Activated T-cell treated with anti-CD3 and anti-CD28 coated beads, Interleukin-2, amount 50 U/mL, for 1 hour (primary cell): ENCODE measurements around the gene PBX1.

Experiments
- DNase-seq: peaks from one replicate; pipeline ENCODE4 v3.0.0-alpha.2; 2020

The PBX1 gene

DNA sequence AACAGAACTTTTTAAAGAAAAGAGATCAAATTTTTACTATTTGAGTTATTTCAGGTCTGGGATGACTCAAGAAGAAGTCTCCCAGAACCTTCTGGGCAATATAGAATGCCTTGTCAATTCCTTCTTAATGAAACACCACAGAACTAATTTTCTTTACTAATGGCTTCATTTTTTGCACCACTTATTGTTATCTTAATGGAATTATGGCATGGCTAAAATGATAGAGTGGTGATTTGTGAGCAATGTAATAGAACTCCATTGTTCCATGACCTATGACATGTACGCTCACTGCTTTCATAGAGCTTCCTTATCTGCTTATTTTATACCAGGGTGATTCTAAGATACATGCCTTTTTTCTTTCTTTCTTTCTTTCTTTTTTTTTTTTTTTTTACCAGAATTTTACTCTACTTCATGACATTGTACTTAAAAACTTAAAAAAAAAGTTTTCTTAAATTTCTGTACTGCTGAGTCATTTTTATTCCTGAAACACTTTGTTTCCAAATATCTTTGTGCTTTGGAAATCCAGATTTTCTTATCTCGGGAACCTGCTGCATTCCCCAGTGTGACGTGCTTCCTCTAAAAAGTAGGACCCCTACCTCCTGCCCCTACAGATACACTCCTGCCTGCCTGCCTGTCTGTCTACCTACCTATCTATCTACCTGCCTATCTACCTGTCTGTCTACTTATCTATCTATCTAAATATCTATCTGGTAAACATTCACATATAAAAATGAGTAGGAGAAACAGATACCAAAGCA is 284.9 kb downstream of the PBX1 start:
- no peak for DNase-seq

DNA sequence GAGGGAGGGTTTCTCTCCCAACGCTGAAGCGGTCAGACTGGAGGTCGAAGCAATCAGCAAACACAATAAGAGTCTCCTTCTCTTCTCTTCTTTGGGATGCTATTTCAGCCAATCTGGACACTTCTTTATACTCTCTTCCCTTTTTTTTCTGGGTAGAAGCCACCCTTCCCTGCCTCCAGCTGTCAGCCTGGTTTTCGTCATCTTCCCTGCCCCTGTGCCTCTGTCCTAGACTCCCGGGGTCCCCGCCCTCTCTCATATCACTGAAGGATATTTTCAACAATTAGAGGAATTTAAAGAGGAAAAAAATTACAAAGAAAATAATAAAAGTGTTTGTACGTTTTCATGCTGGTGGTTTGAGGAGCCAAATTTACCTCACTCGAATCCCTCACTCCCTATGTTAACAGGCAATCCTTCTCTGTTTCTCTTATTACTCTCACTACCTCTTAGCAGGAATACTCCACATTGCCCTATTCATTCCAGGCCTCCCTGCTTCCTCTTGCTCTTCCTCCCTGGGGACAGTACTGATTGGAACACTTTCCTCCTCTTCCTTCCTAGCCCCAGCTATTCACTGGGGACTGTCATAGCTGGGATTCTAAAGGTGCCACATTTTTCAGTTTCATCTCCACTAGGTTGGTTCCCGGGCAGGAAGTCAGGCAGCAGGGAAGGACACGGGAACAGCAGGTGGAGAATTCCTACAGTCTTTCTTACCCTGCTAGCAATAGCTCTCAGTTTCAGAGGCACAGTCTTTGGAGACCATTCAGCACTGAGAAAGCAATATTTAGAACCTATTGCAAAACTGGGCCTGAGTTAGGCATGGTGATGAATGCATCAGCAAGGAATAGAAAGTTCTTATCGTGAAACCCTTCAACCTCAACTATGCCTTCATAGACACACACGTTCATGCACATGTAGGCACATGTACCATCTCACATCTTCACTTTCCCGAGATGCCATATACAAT is 288.0 kb downstream of the PBX1 start:
- no peak for DNase-seq

DNA sequence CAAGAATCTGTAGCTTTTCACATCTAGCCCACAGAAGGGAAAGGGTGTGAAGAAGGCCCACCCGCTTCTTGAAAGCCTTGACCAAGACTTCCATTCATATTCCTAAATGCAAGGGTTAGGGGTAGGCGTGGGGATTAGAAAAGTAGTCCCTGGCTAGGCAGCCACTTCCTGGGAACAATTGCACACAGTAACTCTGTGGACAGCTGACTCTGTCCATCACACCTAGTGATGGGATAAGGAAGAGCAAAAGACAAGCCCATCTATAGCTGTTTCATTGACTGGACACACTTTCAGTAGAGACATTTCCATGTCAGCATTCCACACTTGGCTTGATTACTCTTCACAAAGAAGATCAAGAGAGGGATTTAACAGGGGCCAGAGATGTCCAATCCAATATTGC is 294.2 kb downstream of the PBX1 start:
- no peak for DNase-seq

DNA sequence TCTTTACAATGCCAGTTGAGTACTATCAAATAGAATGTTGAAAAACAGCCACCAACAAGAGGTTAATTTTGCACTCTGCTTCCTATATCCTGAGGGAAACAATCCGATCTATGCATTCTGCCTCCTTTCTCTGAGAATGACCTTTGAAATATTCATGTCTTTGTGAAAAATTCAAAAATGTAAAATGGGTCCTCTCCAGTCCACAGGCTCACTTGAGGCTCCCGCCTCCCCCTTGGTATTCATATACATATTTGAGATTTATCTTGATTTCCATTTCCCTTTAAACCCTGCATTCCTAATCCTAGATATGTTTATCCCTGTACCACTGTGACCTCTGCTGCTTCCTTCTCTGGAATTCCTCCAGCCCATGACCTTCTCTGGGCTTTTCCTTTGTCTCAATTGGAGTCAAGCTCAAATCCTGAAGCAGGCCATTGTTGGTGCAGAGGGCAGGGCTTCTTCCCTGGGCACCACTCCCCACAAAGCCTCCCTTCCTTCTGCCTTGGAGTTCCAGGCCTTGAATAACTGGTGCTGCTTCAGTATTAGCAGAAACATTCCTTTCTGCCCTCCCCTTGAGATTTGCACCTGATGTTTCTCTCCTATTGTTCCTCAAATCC is 296.8 kb downstream of the PBX1 start:
- no peak for DNase-seq

DNA sequence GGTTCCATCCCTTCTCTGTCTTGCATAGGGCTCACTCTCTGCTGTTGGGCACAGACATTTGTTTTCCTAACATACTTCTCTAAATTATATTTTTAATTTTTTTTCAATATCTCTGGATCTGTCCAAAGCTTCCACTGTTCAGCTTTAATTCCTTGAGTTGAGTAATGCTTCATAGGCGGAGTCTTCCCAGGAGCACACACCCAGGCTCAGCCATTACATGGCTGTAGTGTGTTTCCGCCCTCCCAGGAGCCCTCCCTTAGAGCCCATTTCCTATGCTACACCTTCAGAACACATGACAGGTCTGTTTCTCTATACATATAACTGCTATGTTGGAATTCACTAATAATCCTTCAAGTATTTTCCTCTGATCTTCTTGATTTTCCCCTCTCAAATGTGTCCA is 297.4 kb downstream of the PBX1 start:
- no peak for DNase-seq

DNA sequence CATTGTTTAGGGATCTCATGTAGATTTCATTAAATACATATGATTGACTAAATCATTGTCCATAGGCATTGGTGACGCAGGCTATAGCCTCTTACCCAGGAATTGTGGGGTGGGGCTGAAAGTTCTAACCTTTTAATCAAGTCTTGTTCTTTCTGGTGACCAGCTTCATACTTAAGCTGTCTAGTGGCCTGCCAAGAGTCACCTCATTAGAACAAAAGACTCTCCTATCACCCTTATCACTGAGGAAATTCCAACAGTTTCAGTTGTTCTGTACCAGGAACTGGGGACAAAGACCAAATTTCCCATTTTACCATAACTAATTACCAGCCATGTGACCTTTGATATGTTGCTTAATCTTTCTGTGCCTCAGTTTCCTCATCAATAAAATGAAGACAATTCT is 298.5 kb downstream of the PBX1 start:
- DNase-seq, result no peak

DNA sequence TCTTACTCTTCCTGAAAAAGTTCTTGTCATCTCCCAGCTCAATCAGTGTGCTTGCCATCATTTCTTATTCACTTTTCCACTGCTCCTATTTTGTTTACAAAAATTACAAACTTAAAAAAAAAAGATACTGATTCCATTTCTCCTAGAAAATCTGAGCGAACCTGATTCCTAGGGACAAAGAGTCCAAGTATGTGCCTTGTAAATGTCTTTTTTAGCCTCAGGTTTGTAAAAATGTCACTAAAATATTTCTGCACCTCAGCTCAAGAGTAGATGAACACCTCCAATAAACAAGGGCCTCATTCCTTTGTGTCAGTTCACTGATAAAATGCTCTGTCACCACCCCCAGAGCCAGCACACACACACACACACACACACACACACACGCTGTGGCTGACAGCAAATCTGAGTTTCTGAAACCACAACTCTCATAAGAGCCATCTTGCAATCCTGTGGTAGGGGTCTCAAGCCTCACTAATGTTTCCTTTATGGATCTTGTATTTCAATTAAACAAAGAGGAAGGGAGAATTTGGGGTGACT is 299.2 kb downstream of the PBX1 start:
- DNase-seq, result no peak

DNA sequence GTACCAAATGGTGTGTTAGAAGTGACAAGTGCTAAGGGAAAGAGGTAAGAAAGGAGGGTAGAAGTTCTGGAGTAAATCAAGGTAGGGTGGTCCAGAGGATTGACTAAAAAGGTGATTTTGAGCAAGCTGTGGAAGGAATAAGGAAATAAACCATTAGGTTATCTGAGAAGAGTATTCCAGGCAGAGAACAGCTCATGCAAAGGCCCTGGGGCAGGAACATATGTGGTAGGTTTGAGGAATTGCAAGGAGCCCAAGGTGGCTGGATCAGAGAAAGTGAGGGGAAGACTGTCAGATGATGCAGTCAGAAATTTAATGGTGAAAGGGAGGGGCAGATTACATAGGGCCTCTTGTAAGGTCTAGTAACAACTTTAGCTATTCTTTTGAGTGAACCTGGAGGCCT is 302.6 kb downstream of the PBX1 start:
- no peak for DNase-seq

DNA sequence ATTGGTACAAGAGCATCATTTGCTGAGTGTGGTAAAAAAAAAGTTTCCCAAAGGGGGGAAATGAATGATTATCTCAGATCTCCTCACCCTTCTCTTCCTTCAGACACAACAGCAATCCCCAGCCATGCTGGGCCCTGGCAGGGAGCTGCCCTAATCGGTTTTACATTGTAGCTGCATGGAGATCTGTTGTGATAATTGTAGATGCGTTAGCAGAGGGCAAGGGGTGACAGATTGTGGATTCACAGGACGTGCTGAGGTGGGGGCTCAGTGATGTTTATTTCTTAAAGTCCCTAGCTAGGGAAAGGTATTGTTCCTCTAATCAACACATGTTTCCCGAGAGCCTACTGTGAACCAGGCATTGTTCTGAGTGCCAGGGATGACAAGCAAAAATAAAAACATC is 304.1 kb downstream of the PBX1 start:
- no peak for DNase-seq

DNA sequence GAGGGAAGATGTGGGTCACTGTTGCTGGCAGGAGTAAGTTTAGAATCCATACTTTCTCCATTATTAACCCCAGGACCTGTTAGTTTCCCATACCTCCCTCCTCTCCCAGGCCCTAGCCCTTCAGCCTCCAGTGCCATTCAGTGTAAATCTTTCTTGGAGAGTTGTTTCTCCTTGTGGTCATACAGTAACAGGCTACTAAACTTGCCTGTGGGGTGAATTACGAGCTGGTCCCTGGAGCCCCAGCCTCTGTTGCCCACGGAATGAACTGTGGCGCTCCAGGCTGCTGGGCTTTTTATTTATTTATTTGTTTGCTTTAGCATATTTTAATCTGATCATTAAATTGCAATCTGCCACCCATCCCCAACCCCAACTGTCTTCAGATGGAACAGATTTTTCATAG is 305.2 kb downstream of the PBX1 start:
- DNase-seq, result no peak

DNA sequence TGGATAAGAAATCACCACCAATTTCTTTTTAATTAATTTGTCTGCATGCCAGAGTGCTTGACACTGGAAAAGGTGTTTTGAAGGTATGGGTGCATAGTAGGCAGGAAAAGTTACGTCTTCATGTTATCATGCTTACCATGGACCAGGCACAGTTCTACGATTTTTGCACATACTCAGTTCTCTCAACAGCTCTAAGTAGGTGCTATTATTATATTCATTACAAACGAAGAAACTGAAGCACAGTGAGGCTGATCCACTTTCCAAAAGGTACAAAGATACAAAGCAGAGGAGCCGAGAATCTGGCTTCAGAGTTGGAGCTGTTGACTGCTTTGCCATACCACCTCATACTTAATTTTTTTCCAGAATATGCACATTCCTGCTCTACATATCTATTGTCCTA is 306.4 kb downstream of the PBX1 start:
- DNase-seq, result no peak

DNA sequence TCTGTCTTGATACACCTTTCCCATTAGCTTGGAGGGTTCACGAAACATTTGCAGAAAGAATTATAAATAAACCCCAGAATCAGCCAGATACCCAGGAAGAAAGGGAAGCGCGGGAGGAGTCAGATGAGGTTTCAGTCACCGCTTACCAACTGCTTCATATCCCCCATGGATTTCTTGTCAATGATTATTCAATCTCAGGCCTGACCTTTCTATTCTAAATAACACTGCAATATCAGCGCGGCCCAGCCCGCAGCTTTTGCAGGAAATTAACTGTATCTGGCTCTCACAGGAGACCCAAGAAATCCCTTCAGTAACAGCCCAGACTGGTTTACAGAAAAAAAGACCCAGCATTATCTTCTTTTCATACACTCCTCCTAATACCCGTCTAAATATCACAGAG is 308.6 kb downstream of the PBX1 start:
- DNase-seq, result no peak

DNA sequence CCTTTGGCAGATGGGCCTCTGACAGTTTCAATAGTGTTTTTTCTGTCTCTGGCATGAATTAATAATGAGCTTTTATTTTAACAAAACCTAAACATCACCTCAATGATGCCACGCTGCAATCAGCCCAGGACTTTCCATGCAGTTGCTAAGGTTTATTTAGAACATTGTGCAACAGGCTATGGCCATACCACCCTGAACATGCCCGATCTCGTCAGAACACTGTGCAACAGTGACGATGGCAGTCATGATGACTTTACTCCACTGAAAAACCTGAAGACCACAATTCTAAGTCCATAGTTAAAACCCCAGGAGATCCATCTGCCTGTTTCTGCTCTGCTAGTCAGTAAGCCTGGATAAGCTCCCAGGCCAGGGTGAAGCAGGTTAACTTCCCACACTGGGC is 310.0 kb downstream of the PBX1 start:
- DNase-seq, result no peak

DNA sequence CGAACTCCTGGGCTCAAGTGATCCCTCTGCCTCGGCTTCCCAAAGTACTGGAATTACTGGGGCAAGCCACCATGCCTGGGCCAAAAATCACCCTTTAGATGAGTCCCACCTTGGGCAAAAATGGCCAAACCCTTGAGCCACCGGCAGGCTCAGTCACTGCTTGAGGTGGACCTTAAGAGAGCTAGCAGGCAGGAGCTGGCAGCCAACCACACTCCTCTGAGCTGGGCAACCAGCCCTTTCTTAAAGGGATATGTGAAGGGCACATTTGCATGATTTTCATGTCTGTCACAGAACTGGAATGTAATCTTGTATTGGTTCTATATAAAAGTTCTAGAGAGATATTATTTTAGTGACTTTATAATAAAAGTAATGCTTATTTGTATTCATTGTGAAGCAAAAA is 316.5 kb downstream of the PBX1 start:
- DNase-seq, result no peak

DNA sequence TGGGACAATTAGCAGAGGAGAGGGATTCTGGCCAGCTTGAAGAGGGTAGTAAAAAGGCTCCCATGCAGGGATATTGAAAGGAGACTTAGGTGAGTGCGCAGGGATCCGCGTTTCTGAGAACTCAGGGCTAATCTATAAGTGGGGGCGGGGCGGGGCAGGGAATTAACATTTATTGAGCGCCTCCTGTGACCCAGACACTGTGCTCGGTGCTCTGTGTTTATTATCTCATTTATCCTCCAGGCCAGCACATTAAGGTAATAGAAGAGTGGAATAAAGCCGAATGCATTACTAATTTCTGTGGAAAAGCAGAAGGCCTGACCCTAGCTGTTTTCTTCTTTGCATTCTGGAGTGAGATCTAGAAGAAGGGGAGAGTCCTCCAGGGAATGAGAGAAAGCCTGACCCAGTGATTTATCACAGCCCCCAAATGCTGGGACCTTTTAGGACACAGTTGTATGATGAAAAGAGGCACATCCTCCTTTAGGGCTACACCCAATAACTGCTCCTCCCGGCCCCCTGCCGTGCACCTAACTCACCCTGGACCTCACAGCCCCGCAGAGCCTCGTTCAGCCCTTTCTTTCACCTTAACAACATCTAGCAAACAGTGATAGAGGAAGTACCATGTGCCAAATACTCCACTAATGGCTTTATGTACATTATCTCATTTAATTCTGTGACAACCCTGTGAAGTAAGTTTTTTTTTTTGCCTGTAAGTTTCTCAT is 317.6 kb downstream of the PBX1 start:
- DNase-seq, result no peak

DNA sequence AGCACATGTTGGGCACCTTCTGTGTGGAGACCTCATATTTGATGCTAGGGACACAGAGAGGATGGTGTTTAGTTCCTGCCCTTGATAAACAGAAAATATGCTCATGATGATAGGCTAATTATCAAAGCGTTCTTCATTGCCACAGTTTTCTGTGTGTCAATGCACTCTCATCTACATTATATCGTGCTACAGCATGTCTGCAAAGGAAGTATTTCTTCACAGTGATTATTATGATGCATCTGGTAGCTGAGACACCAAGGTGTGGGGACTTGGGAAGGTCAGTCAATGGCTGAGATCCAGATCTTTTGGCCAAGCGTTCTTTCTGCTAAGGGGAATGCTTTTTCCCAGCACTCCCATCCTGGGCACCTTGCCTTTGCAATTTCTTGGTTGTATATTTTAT is 321.2 kb downstream of the PBX1 start:
- no peak for DNase-seq

DNA sequence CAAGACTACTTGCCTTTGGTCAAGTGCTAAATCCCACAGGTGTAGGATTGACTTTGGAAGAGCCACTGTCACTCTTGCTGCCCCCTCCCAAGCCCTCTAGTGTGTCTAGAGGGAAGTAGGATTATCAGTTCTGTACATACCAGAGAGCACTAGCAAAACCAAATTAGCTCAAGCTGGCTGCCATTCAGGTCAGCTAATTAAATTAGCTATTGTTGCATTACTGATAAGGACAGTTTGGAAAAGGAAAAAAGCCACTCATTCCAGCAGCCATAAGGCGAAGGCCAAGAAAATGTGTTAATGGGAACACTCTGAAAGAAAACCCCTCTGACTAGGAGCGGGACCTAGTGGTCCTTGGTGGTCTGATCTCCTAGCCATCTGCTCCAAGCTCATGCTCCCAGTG is 321.7 kb downstream of the PBX1 start:
- no peak for DNase-seq

DNA sequence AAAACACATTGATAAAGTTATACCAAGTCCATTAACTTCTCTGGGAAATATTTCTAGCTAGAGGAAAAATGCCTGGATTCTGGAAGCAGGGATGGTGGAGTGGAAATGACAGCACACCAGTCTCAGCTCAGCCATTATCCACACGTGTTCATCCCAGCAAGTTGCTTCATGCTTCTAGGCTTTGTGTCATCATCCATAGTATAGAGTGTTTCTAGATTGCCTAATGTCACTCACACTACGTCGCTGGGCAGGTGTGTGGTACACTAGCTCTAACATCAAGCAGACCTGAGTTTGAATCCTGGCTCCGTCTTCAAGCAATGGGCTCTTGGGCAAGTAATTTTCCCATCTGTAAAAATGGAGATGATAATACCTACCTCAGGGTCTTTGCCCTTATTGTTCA is 326.3 kb downstream of the PBX1 start:
- DNase-seq, result no peak

DNA sequence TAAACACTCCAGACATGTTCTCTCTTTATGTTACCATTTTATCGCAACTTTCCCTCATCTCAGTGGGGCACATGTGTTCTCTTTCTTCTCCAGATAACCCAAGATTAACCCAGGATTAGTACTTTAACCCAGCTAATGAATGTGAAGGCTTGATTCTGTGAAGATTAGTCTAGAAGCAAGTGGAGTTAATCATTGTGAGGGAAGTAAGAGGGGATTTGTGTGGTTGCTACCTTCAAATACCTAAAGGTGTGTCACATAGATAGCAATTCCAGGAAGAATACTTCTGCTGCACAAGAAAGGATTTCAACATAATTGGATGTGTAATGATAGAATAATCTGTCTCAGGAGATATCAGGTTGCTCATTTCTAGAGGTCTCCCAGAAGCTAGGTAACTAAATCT is 327.1 kb downstream of the PBX1 start:
- DNase-seq, result no peak

DNA sequence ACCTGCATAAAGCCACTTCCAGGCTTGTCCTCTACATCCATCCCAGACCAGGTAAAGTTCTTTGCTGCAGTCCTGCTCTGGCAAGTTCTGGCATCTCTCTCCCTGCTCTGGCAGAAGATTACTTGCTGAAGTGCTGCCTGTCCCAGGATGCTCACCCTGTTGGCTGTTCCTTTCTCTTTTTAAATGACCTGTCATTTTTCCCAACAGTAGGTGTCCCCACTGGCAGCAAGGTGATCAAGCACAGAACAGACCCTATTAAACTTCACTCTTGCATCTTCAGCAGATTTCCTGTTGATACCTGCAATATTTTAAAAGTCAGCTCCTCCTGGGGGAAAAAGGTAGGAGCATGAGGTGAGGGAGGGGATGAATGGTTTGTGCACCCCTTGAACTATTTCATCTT is 332.6 kb downstream of the PBX1 start:
- no peak for DNase-seq

DNA sequence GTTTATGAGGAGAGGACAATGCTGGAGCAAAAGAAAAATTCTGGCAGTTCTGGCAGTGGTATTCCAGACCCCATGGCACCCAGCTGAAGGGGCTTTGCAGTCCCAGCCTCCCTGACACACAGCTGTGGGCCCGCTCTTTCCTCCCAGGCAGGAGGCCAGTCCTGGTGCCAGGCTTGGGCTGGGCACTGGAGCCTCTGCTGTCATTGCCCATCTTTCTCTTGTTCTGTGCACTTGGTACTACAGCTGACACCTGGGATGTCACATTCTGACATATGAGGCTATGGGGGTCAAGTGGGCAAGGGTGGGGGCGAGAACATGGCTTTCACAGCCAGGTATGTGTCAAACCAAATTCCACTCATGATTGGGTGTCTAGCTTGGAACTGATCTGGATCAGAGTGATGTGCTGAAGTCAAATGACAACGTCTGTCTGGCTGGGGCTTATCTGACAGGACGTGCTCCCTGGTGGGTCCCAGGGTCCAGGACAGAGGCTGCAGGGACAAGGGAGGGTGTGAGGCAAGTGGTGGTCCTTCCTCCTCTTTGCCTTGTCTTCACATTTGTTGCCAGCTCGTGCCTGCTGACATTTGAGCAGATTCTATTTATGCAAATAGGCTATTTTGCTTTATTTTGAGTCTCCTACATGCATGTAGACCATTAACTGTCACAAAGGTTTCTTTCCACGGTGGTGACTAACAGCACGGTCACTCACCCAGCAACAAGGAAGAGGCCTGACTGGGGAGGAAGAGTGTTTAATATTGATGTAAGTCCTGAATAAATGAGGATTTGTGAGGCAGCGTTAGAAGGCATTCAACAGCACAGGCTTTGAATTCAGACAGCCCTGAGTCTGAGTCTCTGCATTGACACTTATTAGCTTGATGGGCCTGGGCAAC is 336.3 kb downstream of the PBX1 start:
- DNase-seq, result no peak

DNA sequence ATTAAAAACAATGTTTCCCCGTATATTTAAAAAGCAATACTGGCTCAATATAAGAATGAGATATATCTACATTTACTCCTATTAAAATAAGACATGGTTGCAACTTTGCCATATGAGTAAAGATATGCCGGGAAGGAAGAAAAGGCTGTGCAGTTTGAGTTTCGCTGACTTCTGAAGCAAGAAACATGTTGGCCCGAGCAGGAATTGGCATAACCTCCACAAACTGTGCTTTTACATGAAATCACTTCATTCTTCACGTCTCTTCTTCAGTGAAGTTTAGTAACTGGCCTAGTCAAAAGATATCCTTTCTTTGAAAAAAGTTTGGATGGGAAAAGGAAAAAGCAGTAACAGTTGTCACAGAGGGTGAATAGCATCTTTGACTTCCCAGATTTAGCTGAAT is 342.0 kb downstream of the PBX1 start:
- no peak for DNase-seq
